Urinary bladder (tissue), 4 donors: ENCODE data around the gene FAT2. TPM values are rescaled to one million over a fixed set of nuclear protein-coding genes. Genes with fewer than 3 reads are reported as not detected.

Experiments
- DNase-seq: peaks from one replicate; pipeline ENCODE4 v3.0.0-alpha.2; 2015; ENCODE audit errors: extremely low spot score
- H3K27ac ChIP-seq: one replicate; pipeline ENCODE4 v1.5.1; 2013; ENCODE audit warnings: low read depth, mild to moderate bottlenecking, moderate library complexity
- H3K36me3 ChIP-seq: one replicate; pipeline ENCODE4 v1.6.1; 2013; ENCODE audit warnings: mild to moderate bottlenecking, moderate library complexity; ENCODE audit not compliant: insufficient read depth
- H3K4me1 ChIP-seq: one replicate; pipeline ENCODE4 v1.6.1; 2013; ENCODE audit warnings: mild to moderate bottlenecking, moderate library complexity; ENCODE audit not compliant: insufficient read depth
- H3K4me3 ChIP-seq: one replicate; pipeline ENCODE4 v1.5.1; 2013; ENCODE audit warnings: low read depth, low read length
- WGBS: extraction: QIAGEN DNeasy Blood & Tissue Kit; methylation state at CpG from one replicate; pipeline ENCODE4 v1.1.7; 2013; 5-methylcytosine and 5-hydroxymethylcytosine counted together
- polyA plus RNA-seq: library from polyadenylated mRNA; stranded (reverse); fragments of 200-250 nt; gene quantifications from one replicate; pipeline ENCODE4 v1.2.3, GENCODE V29; 2013
- total RNA-seq: library from RNA; depleted of rRNA; stranded (reverse); fragments of >200 nt; gene quantifications from one replicate; pipeline ENCODE4 v1.2.3, GENCODE V29; 2014
- donor health status: healthy with polysubstance abuse.
- donor health status: healthy.

The FAT2 gene
- total and polyA plus RNA-seq, 2 donors = 2.7 to 5.0 TPM

- 66% methylated on average over 4 of the region's 4 CpGs for WGBS
- H3K4me1 ChIP-seq = no peaks in the 10 kb centered on the region
- no peak overlapping the region for H3K4me3 ChIP-seq
- H3K36me3 ChIP-seq = no peaks in the 10 kb centered on the region
- no peak overlapping the region for H3K27ac ChIP-seq
- no peak for DNase-seq
These were observed 43.8 kb downstream of the FAT2 start for GRCh38 chr5:151547364-151547763.

GRCh38 chr5:151541571-151541970 is 49.6 kb downstream of the FAT2 start:
- 82% methylated on average over 2 of the region's 2 CpGs for WGBS
- H3K36me3 ChIP-seq = no peaks in the 10 kb centered on the region

More at GRCh38 chr5:151541571-151541970, 49.6 kb downstream of the FAT2 start:
- Histone ChIP-seq H3K4me1 (no peaks in the 10 kb centered on the region), H3K4me3 (no peak overlapping the region), H3K27ac (no peak overlapping the region)
- no peak for DNase-seq

Other genes starting within 250 kb of the FAT2 start
- gene SLC36A2, start 243.8 kb downstream of the FAT2 start, total RNA-seq = not detected
- gene SLC36A2, start 243.8 kb downstream of the FAT2 start, polyA plus RNA-seq = 0.03 TPM
- 9.8 TPM for gene SLC36A1, start 143.7 kb downstream of the FAT2 start, total RNA-seq
- 5.5 TPM for gene SLC36A1, start 143.7 kb downstream of the FAT2 start, polyA plus RNA-seq
- gene SPARC, start 95.6 kb upstream of the FAT2 start, total RNA-seq = 5,536 TPM
- 1,774 TPM for gene SPARC, start 95.6 kb upstream of the FAT2 start, polyA plus RNA-seq
- gene ATOX1, start 167.3 kb upstream of the FAT2 start, total RNA-seq = 30.8 TPM
- gene ATOX1, start 167.3 kb upstream of the FAT2 start, polyA plus RNA-seq = 121 TPM
- 128 TPM for gene G3BP1, start 180.6 kb upstream of the FAT2 start, total RNA-seq
- 31.8 TPM for gene G3BP1, start 180.6 kb upstream of the FAT2 start, polyA plus RNA-seq